GM23248 (cell line): ENCODE measurements around the gene ARAP1.
"Not testable (repeated sequence)": the region's sequence is repeated elsewhere in the genome, so short reads cannot be mapped to it uniquely, and the experiment has no call there.

Source experiments
- EZH2 ChIP-seq: fragments of 200-600 bp; sonication (generic); IDR thresholded peaks from 2 replicates; pipeline ENCODE4 v1.6.1; 2018; ENCODE audit warnings: antibody characterized with exemption, mild to moderate bottlenecking; ENCODE audit not compliant: insufficient read depth, poor library complexity, severe bottlenecking
- EZH2phosphoT487 ChIP-seq: fragments of 200-600 bp; sonication (generic); IDR thresholded peaks from 2 replicates; pipeline ENCODE4 v1.6.1; 2018; ENCODE audit warnings: antibody characterized with exemption, moderate library complexity, mild to moderate bottlenecking, low read depth; ENCODE audit not compliant: insufficient read depth

- not testable (repeated sequence) for TF ChIP-seq EZH2phosphoT487, EZH2
These were observed 39.0 kb upstream of the ARAP1 start for GRCh38 chr11:72791228-72791627.
